Lower leg skin (tissue), 3 donors: ENCODE data around the gene ZMYND8.

ENCODE experiments used
- CTCF ChIP-seq, 3 donors: fragments of 450-650 bp; IDR thresholded peaks; one replicate each; pipeline ENCODE4 v1.5.1; 2016; ENCODE audit warnings: antibody characterized with exemption in 3 of 3, mild to moderate bottlenecking in 3 of 3, moderate library complexity in 2 of 3
- POLR2A ChIP-seq, 2 donors: fragments of 450-650 bp; IDR thresholded peaks; one replicate each; pipeline ENCODE4 v1.6.1; 2016 to 2017; ENCODE audit warnings: antibody characterized with exemption in 2 of 2, mild to moderate bottlenecking in 1 of 2, moderate library complexity in 1 of 2

GRCh38 chr20:47238780-47239718, 117.5 kb downstream of the ZMYND8 start:
- TF ChIP-seq CTCF (IDR thresholded peaks at IDR 0.05) (no peak), POLR2A (IDR thresholded peaks at IDR 0.05) (no peak)
